Stimulated activated CD8-positive, alpha-beta memory T cell treated with anti-CD3 and anti-CD28 coated beads, Interleukin-15, amount 100 ng/mL, for 48 hours (primary cell): ENCODE measurements around the gene TULP1.
A peak's percentile ranks its signal among the peaks of the same experiment; 100 is the strongest.
"Not testable (repeated sequence)": the region's sequence is repeated elsewhere in the genome, so short reads cannot be mapped to it uniquely, and the experiment has no call there.

Experiments used
- DNase-seq, 2 donors: peaks; one replicate each; pipeline ENCODE4 v3.0.0-alpha.2; 2020; ENCODE audit warnings: low read depth in 2 of 2

The TULP1 gene

DNA sequence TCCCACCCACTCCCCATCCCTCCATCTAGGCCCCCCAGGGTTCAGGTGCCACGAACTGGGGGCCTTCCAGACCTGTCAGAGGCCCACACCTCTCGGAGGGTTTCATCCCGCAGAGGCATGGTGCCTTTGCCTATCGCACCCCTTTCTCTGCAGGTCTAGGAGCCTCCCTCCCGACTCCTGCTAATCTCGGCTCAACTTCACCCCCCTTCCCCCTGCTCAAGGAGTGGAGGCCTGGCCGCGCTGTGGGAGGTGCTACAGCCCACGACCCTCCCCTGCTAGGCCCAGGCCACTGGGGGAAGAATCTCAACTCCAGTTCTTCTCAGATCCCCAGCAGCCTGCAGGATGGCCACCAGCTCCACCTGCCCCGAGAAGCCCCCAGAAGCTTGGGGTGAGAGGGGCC is at the start of gene TULP1:
TSS of gene TULP1 (minus strand) at position 157 of the 400 bp plus-strand sequence. CDS start at position 119, 38 bp downstream.
- no peak for DNase-seq

DNA sequence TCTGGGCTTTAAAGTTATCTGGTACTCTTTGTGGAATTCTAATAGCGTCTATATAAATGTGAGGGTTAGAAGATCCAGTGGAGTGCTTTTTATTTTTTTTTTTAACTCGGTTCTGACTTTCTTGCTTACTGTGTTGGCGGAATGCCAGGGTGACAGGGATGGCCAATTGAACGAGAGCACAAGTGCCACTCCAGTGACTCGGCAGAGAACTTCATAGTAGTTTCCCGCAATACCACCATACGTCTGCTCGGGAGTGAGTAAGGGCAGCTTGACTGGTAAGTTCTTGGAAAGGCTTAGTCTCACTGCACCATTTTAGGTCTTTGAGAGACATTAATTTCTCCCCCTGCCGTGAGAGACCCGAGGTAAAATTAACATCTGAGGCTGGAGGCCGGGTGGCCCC is 49.4 kb upstream of the TULP1 start:
- no peak for DNase-seq

DNA sequence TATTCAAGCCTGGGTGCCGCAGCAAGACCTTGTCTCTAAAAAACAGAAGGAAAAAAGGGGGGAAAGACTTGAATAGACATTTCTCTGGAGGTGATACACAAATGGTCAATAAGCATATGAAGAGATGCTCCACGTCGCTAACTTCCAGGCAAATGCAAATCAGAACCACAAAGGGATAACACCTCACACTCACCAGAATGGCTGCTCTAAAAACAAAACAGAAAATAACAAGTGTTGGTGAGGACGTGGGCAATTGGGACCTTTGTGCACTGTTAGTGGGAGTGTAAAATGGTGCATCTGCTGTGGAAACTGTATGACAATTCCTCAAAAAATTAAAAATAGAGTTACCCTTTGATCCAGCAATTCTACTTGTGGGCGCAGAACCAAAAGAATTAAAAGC is 48.4 kb upstream of the TULP1 start:
- DNase-seq: no peak

DNA sequence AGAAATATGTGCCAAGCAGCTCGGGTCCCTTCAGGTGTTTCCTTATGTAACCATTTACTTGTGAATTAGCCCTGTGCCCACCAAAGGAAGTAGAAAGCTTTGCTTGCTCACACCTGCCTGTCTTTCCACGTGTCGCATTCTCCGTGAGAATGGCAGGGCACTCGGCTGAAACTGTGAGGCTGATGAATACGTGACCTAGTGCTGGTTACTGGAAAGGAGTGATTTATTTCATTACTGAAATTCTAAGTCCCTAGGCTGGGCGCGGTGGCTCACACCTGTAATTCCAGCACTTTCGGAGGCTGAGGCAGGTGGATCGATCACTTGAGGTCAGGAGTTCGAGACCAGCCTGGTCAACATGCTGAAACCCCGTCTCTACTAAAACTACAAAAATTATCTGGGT is 45.9 kb upstream of the TULP1 start:
- peak in 1 of 2 donors; percentile 3 for DNase-seq

DNA sequence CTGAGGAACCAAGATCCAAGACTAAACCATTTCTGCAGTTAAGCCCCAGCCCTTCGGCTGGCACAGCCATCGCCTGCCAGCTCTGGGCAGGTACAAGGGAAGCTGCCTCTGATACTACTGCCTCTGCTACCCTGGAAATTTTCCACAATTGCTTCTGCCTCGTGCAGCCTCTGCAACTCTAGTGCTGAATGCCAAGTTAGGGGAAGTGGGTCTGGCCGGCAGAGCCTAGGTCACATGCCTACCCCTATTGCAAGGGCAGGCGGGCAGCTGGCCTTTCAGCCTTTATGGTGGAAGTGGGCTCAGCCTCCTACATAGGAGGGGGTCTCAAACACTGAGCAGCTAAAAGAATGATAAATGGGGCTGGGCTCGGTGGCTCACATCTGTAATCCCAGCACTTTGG is 44.5 kb upstream of the TULP1 start:
- no peak for DNase-seq

DNA sequence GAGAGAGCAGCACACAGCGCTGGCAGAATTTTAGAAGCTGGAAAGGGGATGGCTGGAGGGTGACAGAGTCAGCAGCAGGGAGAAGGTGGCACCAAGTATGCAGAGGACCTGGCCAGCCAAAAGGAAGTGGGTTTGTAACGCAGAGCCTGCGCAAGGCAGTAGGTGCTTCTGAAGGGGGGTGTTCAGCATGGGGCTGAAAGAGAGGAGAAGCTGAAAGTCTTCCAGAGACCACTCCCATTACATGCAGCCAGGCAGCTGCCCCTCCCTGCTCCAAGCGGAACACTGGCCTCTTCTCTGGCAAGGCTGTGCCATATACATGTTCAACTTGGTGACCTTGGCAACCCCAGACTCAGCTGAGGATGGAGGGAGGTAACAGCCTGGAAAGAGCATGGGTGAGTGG is 42.1 kb upstream of the TULP1 start:
- DNase-seq: no peak

DNA sequence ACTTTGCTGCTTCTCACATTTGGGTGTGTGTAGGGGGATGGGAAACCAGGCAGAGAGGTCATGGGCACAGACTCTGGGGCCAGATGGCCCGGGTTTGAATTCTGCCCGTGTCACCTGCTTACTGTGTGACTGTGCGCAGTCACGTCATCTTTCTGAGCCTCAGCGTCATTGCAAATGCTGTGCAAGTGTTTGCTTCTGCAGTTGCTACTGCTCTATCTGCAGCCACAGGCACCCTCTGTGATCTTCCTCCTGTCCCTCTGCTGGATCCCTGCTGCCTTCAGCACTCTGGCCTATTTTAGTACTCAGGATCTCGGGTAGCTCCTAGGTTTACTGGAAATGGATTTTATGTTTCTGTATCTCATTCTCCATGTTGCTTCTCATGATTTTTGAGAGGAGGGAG is 40.6 kb upstream of the TULP1 start:
- DNase-seq: no peak

DNA sequence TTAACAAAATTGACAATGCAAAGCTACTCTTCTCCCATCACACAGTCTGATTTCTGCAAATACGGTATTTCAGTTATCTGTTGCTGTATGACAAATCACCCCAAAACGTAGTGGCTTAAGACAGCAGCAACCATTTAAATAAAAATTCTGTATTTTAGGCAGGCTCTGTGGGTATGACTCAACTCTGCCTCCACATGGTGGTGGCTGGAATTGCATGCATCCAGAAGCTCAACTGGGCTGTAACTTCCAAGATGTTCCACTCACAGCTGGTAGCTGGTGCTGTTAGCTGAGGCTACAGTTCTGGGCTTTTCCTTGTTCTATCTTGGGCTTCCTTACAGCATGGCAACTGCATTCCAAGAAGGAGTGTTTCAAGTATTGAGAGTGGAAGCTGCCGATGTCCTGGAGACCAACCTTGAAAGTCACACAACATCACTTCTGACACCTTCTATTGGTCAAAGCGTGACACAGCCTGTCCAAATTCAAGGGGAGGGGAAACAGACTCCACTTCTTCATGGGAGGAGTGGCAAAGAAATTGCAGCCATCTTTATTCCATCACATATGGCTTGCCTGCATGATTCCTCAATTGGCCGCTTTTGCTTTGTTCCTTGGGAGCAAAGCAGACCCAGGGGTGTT is 39.7 kb upstream of the TULP1 start:
- DNase-seq: peak; percentile 25 to 34

DNA sequence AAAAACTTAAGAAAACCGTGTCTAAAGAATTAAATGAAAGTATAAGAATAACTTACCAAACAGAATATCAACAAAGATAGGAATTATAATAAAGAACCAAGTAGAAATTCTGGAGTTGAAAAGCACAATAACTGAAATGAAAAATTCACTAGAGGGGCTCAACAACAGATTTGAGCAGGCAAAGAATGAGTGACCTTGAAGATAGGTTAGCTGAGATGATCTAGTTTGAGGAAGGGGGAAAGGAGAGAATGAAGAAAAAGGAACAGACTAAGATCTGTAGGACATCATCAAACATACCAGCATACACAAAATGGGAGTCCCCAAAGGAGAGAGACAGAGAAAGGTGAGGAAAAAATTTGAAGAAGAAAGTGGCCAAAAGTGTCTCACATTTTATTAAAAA is 37.7 kb upstream of the TULP1 start:
- DNase-seq: no peak

DNA sequence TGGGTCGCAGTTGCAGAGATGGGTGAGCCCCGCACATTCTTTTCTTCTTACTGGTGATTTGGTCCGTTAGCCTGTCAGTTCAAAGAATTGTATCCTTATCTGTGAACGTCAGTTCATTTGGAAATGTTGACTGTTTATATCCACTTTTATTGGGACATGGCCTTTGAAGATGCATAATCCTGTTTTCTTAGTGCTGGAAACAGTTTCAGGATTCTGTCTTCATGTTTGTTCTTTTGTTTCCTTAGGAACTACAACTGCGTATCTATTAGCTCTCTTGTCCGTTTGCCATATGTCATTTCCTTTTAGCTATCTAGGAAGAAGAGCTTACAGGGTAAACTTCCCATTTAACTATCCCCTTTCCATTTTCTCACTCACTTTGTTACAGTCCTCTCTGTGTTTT is 35.0 kb upstream of the TULP1 start:
- no peak for DNase-seq

DNA sequence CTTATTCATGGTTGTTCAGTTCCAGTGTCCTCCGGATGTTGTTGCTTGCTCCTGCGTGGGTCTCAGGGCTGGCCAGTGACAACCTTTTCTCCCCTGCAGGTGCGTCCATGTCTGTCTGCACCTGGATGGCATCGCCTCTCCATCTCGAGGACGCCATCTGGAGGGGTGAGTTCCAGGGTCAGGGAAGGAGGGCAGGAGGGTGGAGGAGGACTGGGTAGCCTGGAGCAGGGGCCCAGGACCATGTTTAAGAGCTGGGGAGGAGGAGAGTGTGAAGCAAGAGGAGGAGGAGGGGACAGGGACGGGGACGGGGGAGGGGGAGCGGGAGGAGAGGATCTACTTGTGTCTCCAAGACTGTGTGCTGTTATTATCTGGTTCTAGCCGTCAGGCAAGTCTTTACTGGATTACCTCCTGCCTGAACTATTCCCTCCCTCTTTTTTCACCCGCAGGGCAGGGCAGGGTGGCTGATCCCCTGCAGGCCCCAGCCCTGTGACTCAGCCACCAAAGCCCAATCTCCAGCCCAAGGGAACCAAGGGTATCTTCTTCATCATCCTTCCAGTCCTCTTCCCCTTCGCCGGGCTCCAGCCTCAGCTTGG is 32.2 kb upstream of the TULP1 start:
- DNase-seq: no peak

DNA sequence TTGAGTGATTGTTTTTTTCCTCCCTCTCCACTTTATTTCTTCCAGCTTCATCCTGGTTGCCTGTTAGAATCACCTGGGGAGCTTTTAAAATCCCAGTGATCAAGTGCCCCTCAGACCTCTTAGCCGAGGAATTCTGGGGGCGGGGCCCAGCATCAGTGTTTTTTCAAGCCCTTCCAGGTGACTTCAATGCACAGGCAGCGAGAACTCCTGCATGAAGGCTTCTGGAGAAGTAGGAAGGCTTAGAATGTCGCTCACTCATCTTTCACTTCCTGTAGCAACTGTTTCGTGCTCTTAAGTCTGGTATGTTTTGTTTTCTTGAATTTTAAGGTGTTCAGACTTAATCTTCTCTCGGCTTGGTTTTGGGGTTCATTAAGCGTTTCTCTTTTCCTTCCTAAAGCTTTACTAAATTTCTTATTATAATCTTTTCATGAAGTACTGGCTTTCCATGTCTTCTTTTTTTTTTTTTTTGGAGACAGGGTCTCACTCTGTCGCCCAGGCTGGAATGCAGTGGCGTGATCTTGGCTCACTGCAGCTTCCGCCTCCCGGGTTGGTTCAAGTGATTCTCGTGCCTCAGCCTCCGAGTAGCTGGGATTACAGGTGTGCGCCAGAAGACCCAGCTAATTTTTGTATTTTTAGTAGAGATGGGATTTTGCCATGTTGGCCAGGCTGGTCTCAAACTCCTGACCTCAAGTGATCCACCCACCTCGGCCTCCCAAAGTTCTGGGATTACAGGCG is 30.9 kb upstream of the TULP1 start:
- DNase-seq: no peak

DNA sequence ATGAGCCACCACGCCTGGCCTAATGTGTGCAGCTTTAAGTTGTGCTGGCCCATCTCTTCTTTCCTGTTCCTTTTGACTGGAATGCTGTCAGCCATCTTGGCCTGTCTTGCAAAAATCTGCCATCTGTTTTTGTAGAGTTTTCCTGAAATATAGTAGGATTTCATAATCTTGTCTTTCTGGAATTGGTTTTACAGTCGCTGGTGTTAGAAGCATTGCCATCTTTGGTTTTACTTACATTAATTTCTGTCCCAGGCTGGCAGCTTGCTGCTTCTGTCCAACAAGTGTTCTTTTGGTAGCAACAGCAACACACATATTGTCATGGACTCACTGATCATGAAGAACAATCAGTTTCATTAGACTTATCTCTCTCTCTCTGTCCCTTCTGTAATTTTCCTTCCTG is 29.1 kb upstream of the TULP1 start:
- DNase-seq: no peak

DNA sequence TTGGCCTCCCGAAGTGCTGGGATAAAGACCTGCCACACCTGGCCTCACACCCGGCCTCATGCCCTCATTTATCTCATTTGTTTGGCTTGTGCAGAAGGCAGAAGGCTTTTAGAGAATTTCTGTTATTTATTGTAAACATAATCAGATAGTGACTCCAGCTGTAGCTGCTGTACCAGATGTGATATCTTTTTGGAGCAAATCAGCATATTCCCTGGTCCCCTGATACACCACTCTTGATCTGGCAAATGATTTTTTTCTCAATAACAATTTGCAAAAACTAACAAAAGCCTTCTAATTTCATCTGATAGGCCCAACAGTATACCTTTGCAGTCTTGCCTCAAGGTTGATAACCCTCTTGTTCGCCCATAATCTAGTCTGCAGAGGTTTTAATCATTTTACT is 26.5 kb upstream of the TULP1 start:
- DNase-seq: no peak

DNA sequence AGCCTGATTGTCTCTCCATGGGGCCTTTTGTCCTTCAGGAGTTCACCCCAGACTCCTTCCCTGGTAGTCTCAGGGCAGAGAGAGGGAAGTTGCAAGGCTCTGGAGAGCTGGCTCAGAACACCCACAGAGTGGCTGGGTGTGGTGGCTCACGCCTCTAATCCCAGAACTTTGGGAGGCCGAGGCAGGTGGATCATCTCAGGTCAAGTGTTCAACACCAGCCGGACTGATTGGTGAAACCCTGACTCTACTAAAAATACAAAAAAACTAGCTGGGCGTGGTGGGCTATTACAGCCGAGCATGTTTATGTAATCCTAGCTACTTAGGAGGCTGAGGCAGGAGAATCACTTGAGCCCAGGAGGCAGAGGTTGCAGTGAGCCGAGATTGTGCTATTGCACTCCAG is 23.2 kb upstream of the TULP1 start:
- DNase-seq: not testable (repeated sequence)

DNA sequence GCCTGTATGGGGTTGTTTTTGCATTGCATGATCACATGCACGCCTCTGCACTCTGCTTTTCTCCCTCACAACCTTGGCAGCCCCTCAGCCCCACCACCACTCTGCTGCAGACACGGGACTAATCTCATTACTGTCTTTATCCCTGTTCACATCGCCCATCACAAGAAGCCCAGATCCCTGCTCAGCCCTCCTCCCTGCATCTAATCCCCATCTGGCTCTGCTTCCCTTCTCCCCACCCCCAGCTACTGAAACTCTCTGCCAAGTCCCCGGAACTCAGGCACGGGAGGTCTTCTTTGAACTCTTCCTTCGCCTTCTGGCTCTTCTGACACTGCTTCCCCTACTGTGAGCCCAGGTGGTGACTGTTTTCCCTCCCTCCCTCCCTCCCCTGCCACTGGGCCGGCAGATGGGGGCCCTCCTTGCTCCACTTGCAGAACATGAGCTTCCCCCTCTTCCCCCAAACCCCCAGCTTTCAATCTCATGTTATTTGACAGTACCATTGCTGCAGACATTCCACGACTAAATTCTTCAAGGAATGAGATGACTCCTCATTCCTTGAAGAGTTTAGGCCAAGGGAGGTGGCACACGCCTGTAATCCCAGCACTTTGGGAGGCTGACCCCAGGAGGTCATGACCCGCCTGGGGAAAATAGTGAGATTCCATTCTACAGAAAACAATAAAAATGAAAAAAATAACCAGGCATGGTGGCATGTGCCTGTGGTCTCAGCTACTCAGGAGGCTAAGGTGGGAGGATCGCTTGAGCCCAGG is 21.9 kb upstream of the TULP1 start:
- DNase-seq: no peak

DNA sequence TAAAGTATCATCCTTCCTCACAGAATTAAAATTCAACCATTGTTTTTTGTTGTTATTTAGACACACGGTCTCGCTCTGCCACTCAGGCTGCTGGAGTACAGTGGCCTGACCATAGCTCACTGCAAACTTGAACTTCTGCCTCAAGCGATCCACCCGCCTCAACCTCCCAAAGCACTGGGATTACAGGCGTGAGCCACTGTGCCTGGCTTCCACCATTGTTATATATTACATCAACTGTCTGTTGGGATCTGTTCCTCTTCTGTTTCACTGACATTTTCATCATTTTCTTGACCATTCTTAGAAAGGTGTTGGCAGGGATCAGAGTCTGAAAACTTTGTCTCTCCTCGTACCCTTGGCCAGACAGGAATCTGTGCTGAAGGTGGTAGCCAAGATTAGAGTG is 21.3 kb upstream of the TULP1 start:
- DNase-seq: no peak

DNA sequence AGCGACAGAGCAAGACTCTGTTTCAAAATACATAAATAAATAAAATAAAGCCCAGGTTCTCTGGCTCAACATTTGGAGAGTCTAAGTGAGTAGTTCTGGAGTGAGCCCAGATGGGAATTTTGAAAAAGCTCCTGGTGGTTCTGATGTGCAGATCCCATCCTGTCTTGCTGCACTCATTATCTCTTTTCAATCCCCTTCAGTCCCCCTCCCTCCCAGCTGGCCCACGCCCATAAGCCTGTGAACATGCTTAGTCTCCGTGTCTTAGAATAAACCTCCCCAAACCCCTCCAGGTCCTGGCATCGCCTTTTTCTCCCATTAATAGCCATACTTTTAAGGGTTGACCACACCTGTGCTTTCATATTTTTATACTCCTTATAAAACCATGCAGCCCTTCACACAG is 19.4 kb upstream of the TULP1 start:
- no peak for DNase-seq

DNA sequence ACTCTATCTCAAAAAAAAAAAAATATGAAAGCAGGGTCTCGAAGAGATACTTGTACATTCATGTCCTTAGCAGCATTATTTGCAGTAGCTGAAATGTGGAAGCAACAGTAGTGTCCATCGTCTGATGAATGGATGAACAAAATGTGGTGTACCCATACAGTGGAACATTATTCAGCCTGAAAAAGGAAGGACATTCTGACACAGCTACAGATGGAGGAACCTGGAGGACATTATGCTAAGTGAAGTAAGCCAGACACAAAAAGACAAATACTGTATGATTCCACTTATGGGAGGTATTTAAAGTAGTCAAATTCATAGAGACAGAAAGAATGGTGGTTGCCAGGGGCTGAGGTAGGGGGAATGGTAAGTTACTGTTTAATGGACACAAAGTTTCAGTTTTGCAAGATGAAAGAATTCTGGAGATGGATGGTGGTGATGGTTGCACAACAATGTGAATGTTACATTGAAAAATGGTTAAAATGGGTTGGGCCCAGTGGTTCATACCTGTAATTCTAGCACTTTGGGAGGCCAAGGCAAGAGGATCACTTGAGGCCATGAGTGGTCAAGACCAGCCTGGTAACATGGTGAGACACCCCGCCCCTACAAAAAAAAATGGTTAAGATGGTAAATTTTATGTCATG is 11.8 kb upstream of the TULP1 start:
- no peak for DNase-seq

DNA sequence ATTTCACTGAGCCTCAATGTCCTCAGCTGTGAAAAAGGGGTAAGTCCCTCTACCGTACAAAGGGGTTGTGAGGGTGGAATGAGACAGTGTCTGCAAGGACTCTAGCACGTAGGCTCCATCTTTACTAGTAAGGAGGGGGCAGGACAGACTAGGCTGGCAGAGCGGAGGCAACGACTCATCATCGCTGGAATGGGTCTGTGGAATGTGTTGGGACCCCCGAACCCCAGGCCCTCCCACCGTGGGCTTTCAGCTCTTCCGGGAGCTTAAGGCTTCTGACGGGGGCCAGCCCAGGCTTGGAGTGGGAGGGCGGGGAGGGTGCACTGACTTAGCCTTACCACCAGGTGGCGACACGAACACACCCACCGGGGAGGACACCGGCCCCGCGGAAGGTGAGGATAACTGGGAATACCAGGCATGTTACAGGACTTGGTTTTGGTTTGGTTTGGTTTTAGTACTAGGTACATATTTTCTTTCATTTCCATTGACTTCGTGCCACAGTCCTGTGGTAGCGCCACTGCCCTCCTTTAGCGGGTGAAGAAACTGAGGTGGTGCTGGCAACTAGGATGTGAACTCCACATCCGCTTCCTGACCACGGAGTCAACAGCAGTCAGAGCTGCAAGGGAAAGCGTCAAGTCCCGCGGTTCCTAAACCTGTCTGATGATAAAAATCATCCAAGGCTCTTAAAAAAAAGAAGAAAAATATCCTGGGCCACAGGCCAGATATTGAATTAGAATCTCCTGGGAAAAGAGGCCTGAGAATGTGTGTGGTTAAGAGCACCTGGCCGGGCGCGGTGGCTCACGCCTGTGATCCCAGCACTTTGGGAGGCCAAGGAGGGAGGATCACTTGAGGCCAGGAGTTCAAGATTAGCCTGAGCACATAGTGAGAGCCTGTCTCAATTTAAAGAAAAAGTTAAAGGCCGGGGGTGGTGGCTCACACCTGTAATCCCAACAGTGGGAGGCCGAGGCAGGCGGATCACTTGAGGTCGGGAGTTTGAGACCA is 10.3 kb upstream of the TULP1 start:
- peak; percentile 49 to 59 for DNase-seq

DNA sequence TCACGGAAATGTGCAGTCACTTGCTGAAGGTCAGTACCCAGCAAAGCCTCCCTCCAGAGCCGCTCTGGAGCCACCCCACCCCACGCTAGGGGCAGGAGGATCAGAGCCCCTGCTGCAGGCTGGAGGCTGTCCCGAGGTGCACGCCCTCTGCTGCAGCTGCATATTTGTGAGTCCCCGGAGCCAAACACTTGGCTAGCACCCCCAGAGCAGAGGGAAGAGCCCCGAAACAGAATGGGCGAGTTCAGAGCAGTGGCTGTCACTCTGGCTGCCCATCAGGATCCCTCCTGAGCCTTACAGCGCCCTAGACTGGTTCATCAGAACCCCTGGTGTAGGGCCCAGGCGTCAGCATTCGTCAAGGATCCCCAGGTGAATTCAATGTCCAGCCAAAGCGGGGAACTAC is 9.5 kb upstream of the TULP1 start:
- no peak for DNase-seq
